ENCODE results near the gene TRAPPC1. TPM values are rescaled to one million over a fixed set of nuclear protein-coding genes. Genes with fewer than 3 reads are reported as not detected.

Gene TRAPPC1
- total and polyA plus RNA-seq, 2 of the 8 experiments (the other 6 are each of a cell fraction or from before 2014, with no cell fraction given), result 114 to 170 TPM

DNA sequence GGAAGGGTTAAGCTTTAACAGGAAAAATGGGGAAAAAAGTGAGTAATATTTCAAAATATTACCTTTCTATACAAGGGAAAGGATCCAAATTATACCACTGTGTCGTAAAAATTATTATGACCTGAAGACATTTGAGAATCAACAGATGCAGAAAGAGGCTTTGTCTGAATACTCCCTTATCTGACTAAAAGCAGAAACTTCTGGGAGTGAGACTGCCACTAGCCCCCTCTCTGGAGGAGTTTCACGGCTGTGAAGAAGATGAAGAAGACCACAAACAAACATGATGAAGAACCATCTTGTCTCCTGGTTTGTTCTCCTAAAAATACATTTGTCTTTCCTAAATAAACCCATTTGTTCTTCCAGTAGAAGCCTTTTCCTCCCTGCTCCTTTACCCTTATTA lies 29.7 kb upstream of the TRAPPC1 start (continued):
- no peak for TF ChIP-seq SAP30 (IDR thresholded peaks at IDR 0.05; ENCODE audit: insufficient read depth, insufficient replicate concordance, low read length)
- no peak for TF ChIP-seq ATF2 (IDR thresholded peaks at IDR 0.05; ENCODE audit: low read length)
- no peak for TF ChIP-seq SP4 (IDR thresholded peaks at IDR 0.05; ENCODE audit: low read length)
- no peak for TF ChIP-seq EGR1 (IDR thresholded peaks at IDR 0.05; ENCODE audit: borderline replicate concordance, low read depth, low read length)
- no peak for TF ChIP-seq SIX5 (IDR thresholded peaks at IDR 0.05; ENCODE audit: low read depth, low read length)
- no peak for TF ChIP-seq FOSL1 (IDR thresholded peaks at IDR 0.05; ENCODE audit: insufficient read depth, low read depth, low read length)
- TF ChIP-seq NANOG (IDR thresholded peaks at IDR 0.05; ENCODE audit: insufficient read depth, low read depth, low read length, poor library complexity, severe bottlenecking), result no peak
